Thyroid gland (tissue), 4 donors: Measurements from ENCODE around the gene SEC22C.
"Not testable (repeated sequence)": the region's sequence is repeated elsewhere in the genome, so short reads cannot be mapped to it uniquely, and the experiment has no call there.

ENCODE experiments used
- CTCF ChIP-seq, 6 experiments: fragments of 200-600 bp in 3 of 6; fragments of 450-650 bp in 3 of 6; sonication (generic) in 3 of 6; IDR thresholded peaks; one replicate each; pipeline ENCODE4 v1.5.1; 2016 to 2019; ENCODE audit warnings: antibody characterized with exemption in 6 of 6, mild to moderate bottlenecking in 2 of 6, inconsistent platforms in 1 of 6, moderate library complexity in 1 of 6
- POLR2A ChIP-seq, 2 donors: fragments of 450-650 bp; IDR thresholded peaks; one replicate each; pipeline ENCODE4 v1.6.1; 2017; ENCODE audit warnings: antibody characterized with exemption in 2 of 2, mild to moderate bottlenecking in 2 of 2, moderate library complexity in 1 of 2

GRCh38 chr3:42556817-42557216 is 24.9 kb downstream of the SEC22C start:
- TF ChIP-seq CTCF, POLR2A (IDR thresholded peaks at IDR 0.05): not testable (repeated sequence)
